ENCODE measurements around the gene SYCP3.

SYCP3 gene

GRCh38 chr12:101780599-101780998, 41.3 kb upstream of the SYCP3 start:
- TF ChIP-seq CTCF (IDR thresholded peaks at IDR 0.05) (no peak), ZFX (IDR thresholded peaks at IDR 0.05; ENCODE audit: borderline replicate concordance) (no peak)
- H3K27ac ChIP-seq, result no peak overlapping the region

GRCh38 chr12:101779626-101780025, 40.4 kb upstream of the SYCP3 start:
- no peak overlapping the region for H3K27ac ChIP-seq
- TF ChIP-seq ZFX (IDR thresholded peaks at IDR 0.05; ENCODE audit: borderline replicate concordance), result no peak
- no peak for TF ChIP-seq CTCF (IDR thresholded peaks at IDR 0.05)

- no peak overlapping the region for H3K27ac ChIP-seq
- TF ChIP-seq CTCF (IDR thresholded peaks at IDR 0.05) (no peak), ZFX (IDR thresholded peaks at IDR 0.05; ENCODE audit: borderline replicate concordance) (no peak)
Observed at GRCh38 chr12:101779200-101779599, 39.9 kb upstream of the SYCP3 start.

- 0 out of 2 replicates have a peak overlapping the region, but pooled peaks have one; percentile 2 for H3K27ac ChIP-seq
Observed at GRCh38 chr12:101777978-101778377, 38.7 kb upstream of the SYCP3 start.

GRCh38 chr12:101777485-101777884, 38.2 kb upstream of the SYCP3 start:
- TF ChIP-seq ZFX (IDR thresholded peaks at IDR 0.05; ENCODE audit: borderline replicate concordance), result no peak
- TF ChIP-seq CTCF (IDR thresholded peaks at IDR 0.05), result no peak
- 0 out of 2 replicates have a peak overlapping the region, but pooled peaks have one; percentile 2 for H3K27ac ChIP-seq

More at GRCh38 chr12:101777978-101778377, 38.7 kb upstream of the SYCP3 start:
- TF ChIP-seq CTCF (IDR thresholded peaks at IDR 0.05) (no peak), ZFX (IDR thresholded peaks at IDR 0.05; ENCODE audit: borderline replicate concordance) (no peak)

GRCh38 chr12:101775816-101776215, 36.6 kb upstream of the SYCP3 start:
- H3K27ac ChIP-seq, result no peak overlapping the region; the same call in 1 of the 2 replicates
- TF ChIP-seq ZFX (IDR thresholded peaks at IDR 0.05; ENCODE audit: borderline replicate concordance) (no peak), CTCF (IDR thresholded peaks at IDR 0.05) (no peak)

- H3K27ac ChIP-seq, result no peak overlapping the region; the same call in 1 of the 2 replicates
- TF ChIP-seq CTCF (IDR thresholded peaks at IDR 0.05) (peak; percentile 99), ZFX (IDR thresholded peaks at IDR 0.05; ENCODE audit: borderline replicate concordance) (no peak)
Observed at GRCh38 chr12:101773650-101774162, 34.4 kb upstream of the SYCP3 start.

Measured in 22Rv1 (cell line).